BLaER1 (cell line): Measurements from ENCODE around the gene STK16.
A peak's percentile ranks its signal among the peaks of the same experiment; 100 is the strongest.

ENCODE experiments used
- H3K27ac ChIP-seq: shearing (Covaris generic); formaldehyde crosslinking; 2 replicates; pipeline ENCODE4 v1.8.1; 2022
- H3K27me3 ChIP-seq: shearing (Covaris generic); formaldehyde crosslinking; 2 replicates; pipeline ENCODE4 v1.8.1; 2022
- H3K36me3 ChIP-seq: shearing (Covaris generic); formaldehyde crosslinking; 2 replicates; pipeline ENCODE4 v1.8.1; 2022
- H3K4me1 ChIP-seq: shearing (Covaris generic); formaldehyde crosslinking; 2 replicates; pipeline ENCODE4 v1.8.1; 2022
- H3K4me2 ChIP-seq: shearing (Covaris generic); formaldehyde crosslinking; 2 replicates; pipeline ENCODE4 v1.8.1; 2022
- H3K4me3 ChIP-seq: shearing (Covaris generic); formaldehyde crosslinking; 2 replicates; pipeline ENCODE4 v1.8.1; 2022
- H3K9ac ChIP-seq: shearing (Covaris generic); formaldehyde crosslinking; 2 replicates; pipeline ENCODE4 v1.8.1; 2022
- H3K9me3 ChIP-seq: shearing (Covaris generic); formaldehyde crosslinking; 2 replicates; pipeline ENCODE4 v1.8.1; 2022
- H4K20me1 ChIP-seq: shearing (Covaris generic); formaldehyde crosslinking; 2 replicates; pipeline ENCODE4 v1.8.1; 2022
- Cebpa-rat ChIP-seq: shearing (Covaris generic); IDR thresholded peaks from 2 replicates; pipeline ENCODE4 v1.8.1; 2022

Gene STK16

GRCh38 chr2:219234331-219234730 lies 10.9 kb upstream of the STK16 start:
- Histone ChIP-seq H3K4me1 (peaks cover 18% of the 10 kb centered on the region), H3K9me3 (no peaks in the 10 kb centered on the region), H3K27me3 (no peaks in the 10 kb centered on the region), H3K4me2 (no peak overlapping the region), H3K27ac (no peak overlapping the region), H3K4me3 (no peak overlapping the region), H4K20me1 (peaks cover 14% of the 10 kb centered on the region; the same call in 1 of the 2 replicates), H3K9ac (no peak overlapping the region), H3K36me3 (peaks cover 77% of the 10 kb centered on the region)
- TF ChIP-seq Cebpa-rat: no peak

- Histone ChIP-seq H3K36me3 (peaks cover 20% of the 10 kb centered on the region), H4K20me1 (no peaks in the 10 kb centered on the region), H3K27ac (no peak overlapping the region), H3K9me3 (no peaks in the 10 kb centered on the region), H3K4me2 (no peak overlapping the region), H3K4me1 (peaks cover 38% of the 10 kb centered on the region), H3K9ac (no peak overlapping the region), H3K4me3 (no peak overlapping the region), H3K27me3 (no peaks in the 10 kb centered on the region)
- no peak for TF ChIP-seq Cebpa-rat
Observed at GRCh38 chr2:219243291-219243761, 2.0 kb upstream of the STK16 start.

GRCh38 chr2:219244789-219245147 lies 511 bp upstream of the STK16 start:
- TF ChIP-seq Cebpa-rat: no peak
- H3K9me3 ChIP-seq: no peaks in the 10 kb centered on the region
- H3K27me3 ChIP-seq: no peaks in the 10 kb centered on the region
- H4K20me1 ChIP-seq: 0 out of 2 replicates have a peak, but pooled peaks cover 5% of the 10 kb centered on the region
- peak overlapping the region; percentile 94 for H3K4me3 ChIP-seq
- peaks cover 8% of the 10 kb centered on the region; the same call in 1 of the 2 replicates for H3K36me3 ChIP-seq
- peak overlapping the region; percentile 94 for H3K9ac ChIP-seq
- peaks cover 52% of the 10 kb centered on the region for H3K4me1 ChIP-seq
- peak overlapping the region; percentile 94 for H3K27ac ChIP-seq
- H3K4me2 ChIP-seq: peak overlapping the region; percentile 98

GRCh38 chr2:219245899-219246230 lies 586 bp downstream of the STK16 start:
- Histone ChIP-seq H3K36me3 (peaks cover 17% of the 10 kb centered on the region; the same call in 1 of the 2 replicates), H3K4me3 (peak overlapping the region; percentile 94), H3K4me1 (peaks cover 63% of the 10 kb centered on the region), H3K9me3 (no peaks in the 10 kb centered on the region), H3K27me3 (no peaks in the 10 kb centered on the region), H3K27ac (peak overlapping the region; percentile 94), H3K9ac (peak overlapping the region; percentile 94), H4K20me1 (0 out of 2 replicates have a peak, but pooled peaks cover 5% of the 10 kb centered on the region), H3K4me2 (peak overlapping the region; percentile 98)
- no peak for TF ChIP-seq Cebpa-rat

- Histone ChIP-seq H3K27ac (no peak overlapping the region), H3K27me3 (no peaks in the 10 kb centered on the region), H3K4me1 (peaks cover 70% of the 10 kb centered on the region), H3K36me3 (peaks cover 18% of the 10 kb centered on the region; the same call in 1 of the 2 replicates), H4K20me1 (0 out of 2 replicates have a peak, but pooled peaks cover 5% of the 10 kb centered on the region), H3K9me3 (no peaks in the 10 kb centered on the region), H3K9ac (peak overlapping the region; percentile 94; the same call in 1 of the 2 replicates), H3K4me3 (peak overlapping the region; percentile 94; the same call in 1 of the 2 replicates), H3K4me2 (peak overlapping the region; percentile 98)
- no peak for TF ChIP-seq Cebpa-rat
Observed at GRCh38 chr2:219246559-219246958, 1.3 kb downstream of the STK16 start.

GRCh38 chr2:219247678-219248642 lies 2.7 kb downstream of the STK16 start:
- Histone ChIP-seq H3K4me3 (no peak overlapping the region), H3K4me2 (peak overlapping the region; percentile 98), H3K36me3 (peaks cover 18% of the 10 kb centered on the region; the same call in 1 of the 2 replicates), H3K9me3 (no peaks in the 10 kb centered on the region), H3K27ac (no peak overlapping the region; the same call in 1 of the 2 replicates), H3K27me3 (peaks cover 11% of the 10 kb centered on the region; the same call in 1 of the 2 replicates), H4K20me1 (0 out of 2 replicates have a peak, but pooled peaks cover 5% of the 10 kb centered on the region), H3K4me1 (peaks cover 84% of the 10 kb centered on the region), H3K9ac (no peak overlapping the region)
- TF ChIP-seq Cebpa-rat: no peak

- peaks cover 93% of the 10 kb centered on the region for H3K4me1 ChIP-seq
- peaks cover 18% of the 10 kb centered on the region; the same call in 1 of the 2 replicates for H3K36me3 ChIP-seq
Observed at GRCh38 chr2:219248845-219249202, 3.5 kb downstream of the STK16 start.

GRCh38 chr2:219249203-219249980 lies 4.1 kb downstream of the STK16 start:
- 0 out of 2 replicates have a peak, but pooled peaks cover 5% of the 10 kb centered on the region for H4K20me1 ChIP-seq
- H3K9me3 ChIP-seq: no peaks in the 10 kb centered on the region
- H3K4me1 ChIP-seq: peaks cover 95% of the 10 kb centered on the region
- H3K4me2 ChIP-seq: peak overlapping the region; percentile 98
- peaks cover 16% of the 10 kb centered on the region; the same call in 1 of the 2 replicates for H3K27me3 ChIP-seq
- H3K36me3 ChIP-seq: peaks cover 18% of the 10 kb centered on the region; the same call in 1 of the 2 replicates
- peak overlapping the region; percentile 69 for H3K27ac ChIP-seq
- no peak for TF ChIP-seq Cebpa-rat
- H3K9ac ChIP-seq: peak overlapping the region; percentile 46
- H3K4me3 ChIP-seq: peak overlapping the region; percentile 48

More at GRCh38 chr2:219248845-219249202, 3.5 kb downstream of the STK16 start:
- Histone ChIP-seq H3K4me2 (peak overlapping the region; percentile 98), H3K9ac (peak overlapping the region; percentile 46), H3K9me3 (no peaks in the 10 kb centered on the region), H3K27ac (peak overlapping the region; percentile 69), H3K27me3 (peaks cover 16% of the 10 kb centered on the region; the same call in 1 of the 2 replicates), H3K4me3 (peak overlapping the region; percentile 48; the same call in 1 of the 2 replicates), H4K20me1 (0 out of 2 replicates have a peak, but pooled peaks cover 5% of the 10 kb centered on the region)
- no peak for TF ChIP-seq Cebpa-rat
